K562 (cell line): Measurements from ENCODE around the gene CNPY4. TPM values are rescaled to one million over a fixed set of nuclear protein-coding genes. Genes with fewer than 3 reads are reported as not detected.

Experiments
- ATF3 ChIP-seq, 2 experiments: fragments of 450-650 bp in 1 of 2; sonication (generic) in 1 of 2; formaldehyde crosslinking in 1 of 2; IDR thresholded peaks in 1 of 2; conservative IDR thresholded peaks in 1 of 2; 2 replicates each; pipeline versions ENCODE4 v1.6.1 to v1.8.1; 2016 to 2023; ENCODE audit warnings: mild to moderate bottlenecking in 2 of 2, moderate library complexity in 2 of 2, inconsistent platforms in 1 of 2, missing genetic modification reagents in 1 of 2
- ATF7 ChIP-seq: fragments of 450-650 bp; IDR thresholded peaks from 2 replicates; pipeline ENCODE4 v1.7.1; 2014; ENCODE audit warnings: mild to moderate bottlenecking, moderate library complexity
- CBFB ChIP-seq: sonication (generic); formaldehyde crosslinking; IDR thresholded peaks from 2 replicates; pipeline ENCODE4 v1.4.0; 2020; ENCODE audit warnings: mild to moderate bottlenecking, missing genetic modification reagents
- CHD1 ChIP-seq: fragments of 200-600 bp; sonication (generic); IDR thresholded peaks from one replicate; pipeline ENCODE4 v1.6.1; 2012; ENCODE audit warnings: mild to moderate bottlenecking, moderate library complexity, low read length, inconsistent platforms
- EGR1 ChIP-seq: fragments of 450-650 bp; conservative IDR thresholded peaks from 2 replicates; pipeline ENCODE4 v1.6.1; 2017; ENCODE audit warnings: mild to moderate bottlenecking
- ETV5 ChIP-seq: sonication (generic); formaldehyde crosslinking; IDR thresholded peaks from 2 replicates; pipeline ENCODE4 v1.4.0; 2020; ENCODE audit warnings: low read depth, mild to moderate bottlenecking, missing genetic modification reagents
- FIP1L1 ChIP-seq: fragments of 200-400 bp; formaldehyde crosslinking; IDR thresholded peaks from 2 replicates; pipeline ENCODE4 v1.6.1; 2018; ENCODE audit warnings: mild to moderate bottlenecking, low read depth, low read length; ENCODE audit not compliant: poor library complexity, severe bottlenecking
- GTF2B ChIP-seq: IDR thresholded peaks from 2 replicates; pipeline ENCODE4 v1.6.1; 2011; ENCODE audit not compliant: insufficient read length; ENCODE audit errors: extremely low read depth
- HDAC8 ChIP-seq: fragments of 450-650 bp; IDR thresholded peaks from 2 replicates; pipeline ENCODE4 v1.6.1; 2016; ENCODE audit warnings: mild to moderate bottlenecking, missing genetic modification characterization, moderate library complexity, missing compliant biosample characterization
- HNRNPK ChIP-seq: fragments of 200-400 bp; formaldehyde crosslinking; IDR thresholded peaks from one replicate; pipeline ENCODE4 v1.6.1; 2018; ENCODE audit warnings: mild to moderate bottlenecking, low read depth, low read length; ENCODE audit not compliant: poor library complexity, severe bottlenecking
- KDM1A ChIP-seq, 2 experiments: fragments of 450-650 bp; IDR thresholded peaks; 2 replicates each; pipeline ENCODE4 v1.6.1; 2016; ENCODE audit warnings: mild to moderate bottlenecking in 2 of 2
- LCOR ChIP-seq: sonication (generic); formaldehyde crosslinking; IDR thresholded peaks from 2 replicates; pipeline ENCODE4 v1.8.0; 2022; ENCODE audit warnings: mild to moderate bottlenecking, missing genetic modification reagents
- MNT ChIP-seq, 2 experiments: fragments of 450-650 bp; conservative IDR thresholded peaks; 2 replicates each; pipeline ENCODE4 v1.6.1; 2017; ENCODE audit warnings: mild to moderate bottlenecking in 2 of 2, moderate library complexity in 2 of 2
- NCOA6 ChIP-seq: fragments of 450-650 bp; IDR thresholded peaks from 2 replicates; pipeline ENCODE4 v1.6.1; 2017; ENCODE audit warnings: mild to moderate bottlenecking
- NFE2 ChIP-seq: IDR thresholded peaks from 2 replicates; pipeline ENCODE4 v1.6.1; 2014; ENCODE audit warnings: antibody characterized with exemption, low read depth
- OTX1 ChIP-seq: fragments of 450-650 bp; formaldehyde crosslinking; IDR thresholded peaks from 2 replicates; pipeline ENCODE4 v1.4.0; 2022; ENCODE audit warnings: mild to moderate bottlenecking
- PTTG1 ChIP-seq: fragments of 450-650 bp; IDR thresholded peaks from 2 replicates; pipeline ENCODE4 v1.6.1; 2016; ENCODE audit warnings: low read depth, mild to moderate bottlenecking, missing genetic modification characterization, missing compliant biosample characterization
- STAG1 ChIP-seq: sonication (generic); formaldehyde crosslinking; IDR thresholded peaks from 2 replicates; pipeline ENCODE4 v1.5.0; 2020; ENCODE audit warnings: missing genetic modification reagents, borderline replicate concordance
- TCF7 ChIP-seq: sonication (generic); IDR thresholded peaks from 2 replicates; pipeline ENCODE4 v1.6.1; 2016; ENCODE audit warnings: antibody characterized with exemption, borderline replicate concordance
- TGIF2 ChIP-seq: sonication (generic); formaldehyde crosslinking; IDR thresholded peaks from 2 replicates; pipeline ENCODE4 v1.8.1; 2022; ENCODE audit warnings: mild to moderate bottlenecking, missing genetic modification reagents, moderate library complexity
- THRAP3 ChIP-seq: fragments of 450-650 bp; IDR thresholded peaks from 2 replicates; pipeline ENCODE4 v1.6.1; 2016; ENCODE audit warnings: mild to moderate bottlenecking, inconsistent platforms, borderline replicate concordance
- ZBTB5 ChIP-seq: fragments of 450-650 bp; IDR thresholded peaks from 2 replicates; pipeline ENCODE4 v1.6.1; 2017; ENCODE audit warnings: antibody characterized with exemption
- ZNF124 ChIP-seq: sonication (generic); formaldehyde crosslinking; IDR thresholded peaks from 2 replicates; pipeline ENCODE4 v1.8.1; 2022; ENCODE audit warnings: missing genetic modification reagents
- ZNF324 ChIP-seq: fragments of 250-450 bp; sonication (Bioruptor Pico); IDR thresholded peaks from 2 replicates; pipeline ENCODE4 v1.4.0; 2020; ENCODE audit warnings: mild to moderate bottlenecking
- polyA plus RNA-seq, 8 experiments: library from polyadenylated mRNA; depleted of rRNA in 4 of 8; stranded (reverse) in 5 of 8; unstranded in 3 of 8; fragments of >200 nt; fragmentation: Nextera tagmentation in 2 of 8; fragmentation: Illumina TruSeq in 1 of 8; extraction: Ambion mirVana in 2 of 8; extraction: Trizol in 1 of 8; gene quantifications; 2 replicates each; pipeline versions ENCODE4 v1.2.1 to v1.2.3, GENCODE V29; 2011 to 2014; ENCODE audit warnings: inconsistent platforms in 1 of 8, missing spikeins in 1 of 8
- total RNA-seq, 7 experiments: library from RNA; depleted of rRNA in 6 of 7; stranded (reverse); fragments of >200 nt in 6 of 7; fragmentation: Illumina TruSeq in 2 of 7; extraction: Trizol in 2 of 7; gene quantifications; 2 replicates each; pipeline versions ENCODE4 v1.2.1 to v1.2.3, GENCODE V29; 2011 to 2021; ENCODE audit warnings: low replicate concordance in 1 of 7

Gene CNPY4
- total and polyA plus RNA-seq, 9 of the 15 experiments (the other 6 are each of a cell fraction or from before 2014, with no cell fraction given), result 1.9 to 11.2 (median 7.0) TPM

- no peak for TF ChIP-seq PTTG1 (tag)
- peak; percentile 95 to 97 for TF ChIP-seq MNT (conservative IDR thresholded peaks at IDR 0.05)
- no peak for TF ChIP-seq ZNF124 (CRISPR knock-in tag)
- peak; percentile 72 for TF ChIP-seq CBFB (CRISPR knock-in tag)
- TF ChIP-seq NCOA6, result no peak
- peak; percentile 82 for TF ChIP-seq ETV5 (CRISPR knock-in tag)
- no peak for TF ChIP-seq KDM1A (IDR thresholded peaks at IDR 0.05)
- TF ChIP-seq FIP1L1, result peak; percentile 24
- TF ChIP-seq STAG1 (CRISPR knock-in tag), result no peak
- no peak for TF ChIP-seq GTF2B
- peak; percentile 96 for TF ChIP-seq OTX1 (CRISPR knock-in tag)
- TF ChIP-seq HNRNPK, result no peak
- peak; percentile 95; the same call in 1 of the 2 replicates for TF ChIP-seq LCOR (CRISPR knock-in tag)
- TF ChIP-seq TCF7, result peak; percentile 35; the same call in 1 of the 2 replicates
- TF ChIP-seq TGIF2 (CRISPR knock-in tag), result no peak
- TF ChIP-seq ZBTB5, result no peak; the same call in 1 of the 2 replicates
- TF ChIP-seq ATF3 (IDR thresholded peaks at IDR 0.05), result no peak; the same call in 1 of the 2 replicates
- no peak; the same call in 1 of the 2 replicates for TF ChIP-seq ATF3 (CRISPR knock-in tag; conservative IDR thresholded peaks at IDR 0.05)
- peak; percentile 92 for TF ChIP-seq ATF7
- no peak for TF ChIP-seq NFE2
- TF ChIP-seq EGR1, result peak; percentile 30
- TF ChIP-seq CHD1, result no peak
- TF ChIP-seq HDAC8, result no peak
- no peak for TF ChIP-seq THRAP3
- no peak; the same call in none of the 2 replicates for TF ChIP-seq ZNF324
These were observed 29.3 kb downstream of the CNPY4 start, which contains the start of gene LAMTOR4 (continued) for GRCh38 chr7:100148559-100149328.
